GM19372 (cell line): ENCODE results near the gene KRTAP9-4.
"Not testable (repeated sequence)": the region's sequence is repeated elsewhere in the genome, so short reads cannot be mapped to it uniquely, and the experiment has no call there.

Experiments used
- ATAC-seq: cut with Tn5 transposase; IDR thresholded peaks from one replicate; pipeline ENCODE4 v1.9.1; 2021; ENCODE audit warnings: mild to moderate bottlenecking, low read depth, moderate library complexity; ENCODE audit not compliant: unreplicated experiment

KRTAP9-4 gene

GRCh38 chr17:41263212-41263611, 13.7 kb downstream of the KRTAP9-4 start:
- no peak for ATAC-seq

- no peak for ATAC-seq
Measured at GRCh38 chr17:41264599-41264998, 15.1 kb downstream of the KRTAP9-4 start.

DNA sequence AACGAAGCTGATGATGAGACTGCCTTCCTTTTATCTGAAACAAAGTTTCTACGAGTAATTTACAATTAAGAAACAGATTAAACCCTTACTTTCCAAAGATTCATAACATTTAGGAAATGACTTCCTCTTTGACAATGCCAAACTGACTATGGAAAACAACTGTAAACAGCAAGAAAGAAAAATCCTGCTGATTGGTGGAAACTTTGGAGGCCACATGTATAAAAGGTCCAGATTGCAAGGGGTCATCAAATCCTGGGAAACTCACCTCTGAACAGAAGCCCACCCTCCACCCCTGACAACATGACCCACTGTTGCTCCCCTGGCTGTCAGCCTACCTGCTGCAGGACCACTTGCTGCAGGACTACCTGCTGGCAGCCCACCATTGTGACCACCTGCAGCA, 15.6 kb downstream of the KRTAP9-4 start, which contains the start of gene KRTAP9-6:
Gene KRTAP9-6 (plus strand): TSS at position 301 of the 400 bp plus-strand sequence. CDS start 0 bp downstream, at position 301.
- ATAC-seq, result no peak

- ATAC-seq, result no peak
Measured at GRCh38 chr17:41267711-41268110, 18.2 kb downstream of the KRTAP9-4 start.

GRCh38 chr17:41271323-41271722, 21.8 kb downstream of the KRTAP9-4 start:
- ATAC-seq, result not testable (repeated sequence)

- ATAC-seq, result no peak
Measured at GRCh38 chr17:41271858-41272257, 22.4 kb downstream of the KRTAP9-4 start.

DNA sequence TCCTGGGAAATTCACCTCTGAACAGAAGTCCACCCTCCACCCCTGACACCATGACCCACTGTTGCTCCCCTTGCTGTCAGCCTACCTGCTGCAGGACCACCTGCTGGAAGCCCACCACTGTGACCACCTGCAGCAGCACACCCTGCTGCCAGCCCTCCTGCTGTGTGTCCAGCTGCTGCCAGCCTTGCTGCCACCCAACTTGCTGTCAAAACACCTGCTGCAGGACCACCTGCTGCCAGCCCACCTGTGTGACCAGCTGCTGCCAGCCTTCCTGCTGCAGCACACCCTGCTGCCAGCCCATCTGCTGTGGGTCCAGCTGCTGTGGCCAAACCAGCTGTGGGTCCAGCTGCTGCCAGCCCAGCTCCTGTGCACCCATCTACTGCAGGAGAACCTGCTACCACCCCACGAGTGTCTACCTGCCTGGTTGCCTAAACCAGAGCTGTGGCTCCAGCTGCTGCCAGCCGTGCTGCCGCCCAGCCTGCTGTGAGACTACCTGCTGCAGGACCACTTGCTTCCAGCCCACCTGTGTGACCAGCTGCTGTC, 26.2 kb downstream of the KRTAP9-4 start, which contains the start of gene KRTAP9-7:
Gene KRTAP9-7 (plus strand): TSS at position 51 of the 543 bp plus-strand sequence. CDS start 0 bp downstream, at position 51.
- ATAC-seq, result not testable (repeated sequence)

DNA sequence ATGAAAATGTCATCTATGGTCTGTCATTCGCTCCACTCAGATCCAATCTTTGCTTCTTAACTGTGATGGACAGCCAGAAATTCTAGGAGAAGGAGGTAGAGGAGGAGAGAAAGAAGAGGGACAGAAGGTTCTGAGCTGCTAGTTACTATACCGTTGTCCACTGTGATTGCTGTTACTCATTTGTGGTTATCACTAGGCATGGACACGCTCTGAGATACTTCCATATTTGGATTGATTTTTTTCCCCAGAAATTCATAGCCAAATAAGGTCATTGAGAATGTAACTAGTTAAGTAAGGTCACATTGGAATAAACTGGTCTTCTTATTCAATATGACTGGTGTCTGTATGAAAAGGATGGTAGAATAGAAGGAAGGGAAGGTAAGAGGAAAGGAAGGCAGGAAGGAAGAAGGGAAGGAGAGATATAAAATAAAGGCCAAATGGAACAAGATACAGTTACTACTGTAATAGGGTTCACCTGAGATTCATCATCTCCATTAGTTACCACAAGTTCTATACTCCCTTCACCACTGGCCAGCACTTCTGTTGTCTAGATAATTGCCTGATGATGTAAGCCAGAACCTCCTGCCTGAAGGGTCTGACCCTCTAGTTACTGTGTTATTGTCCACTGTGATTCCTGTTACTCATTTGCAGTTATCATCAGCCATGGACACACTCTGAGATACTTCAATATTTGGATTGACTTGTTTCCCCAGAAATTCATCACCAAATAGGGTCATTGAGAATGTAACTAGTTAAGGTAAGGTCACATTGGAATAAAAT, 28.9 kb downstream of the KRTAP9-4 start:
- no peak for ATAC-seq

DNA sequence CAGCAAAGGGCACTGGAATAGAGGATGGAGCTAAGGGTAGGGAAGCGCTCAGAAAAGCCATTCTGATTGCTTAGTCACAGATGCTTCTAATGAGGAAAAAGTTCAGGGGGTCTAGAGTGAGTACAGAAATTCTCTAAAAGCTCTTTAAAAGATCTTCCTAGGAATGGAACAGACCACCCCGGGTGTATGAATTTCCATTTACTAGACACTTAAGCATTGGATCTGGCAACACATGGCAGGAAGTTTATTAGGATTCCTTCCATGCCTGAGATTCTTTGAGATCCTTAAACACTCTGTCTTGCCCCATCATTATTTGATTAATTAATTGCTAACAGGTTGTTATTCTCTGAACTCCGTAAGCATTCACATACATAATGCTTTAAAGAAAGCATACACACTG, 34.6 kb downstream of the KRTAP9-4 start:
- no peak for ATAC-seq

DNA sequence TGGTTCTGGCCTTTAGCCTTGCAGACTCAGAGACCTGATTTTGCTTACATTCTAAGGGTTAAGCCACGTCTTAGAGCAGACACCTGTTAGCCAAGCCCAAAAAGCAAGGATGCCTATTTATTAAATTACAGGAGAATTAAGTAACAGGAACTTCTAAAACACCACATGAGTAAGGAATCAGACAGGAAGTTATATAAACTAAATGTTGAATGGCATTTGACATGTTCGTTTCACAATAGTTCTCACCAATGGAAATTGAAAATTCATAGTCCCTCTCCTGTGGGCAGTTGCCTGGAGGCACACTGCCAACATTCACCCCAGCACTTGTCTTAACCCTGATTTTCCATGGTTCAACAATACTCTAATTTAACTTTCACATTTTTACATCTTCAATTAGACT, 35.1 kb downstream of the KRTAP9-4 start:
- no peak for ATAC-seq

DNA sequence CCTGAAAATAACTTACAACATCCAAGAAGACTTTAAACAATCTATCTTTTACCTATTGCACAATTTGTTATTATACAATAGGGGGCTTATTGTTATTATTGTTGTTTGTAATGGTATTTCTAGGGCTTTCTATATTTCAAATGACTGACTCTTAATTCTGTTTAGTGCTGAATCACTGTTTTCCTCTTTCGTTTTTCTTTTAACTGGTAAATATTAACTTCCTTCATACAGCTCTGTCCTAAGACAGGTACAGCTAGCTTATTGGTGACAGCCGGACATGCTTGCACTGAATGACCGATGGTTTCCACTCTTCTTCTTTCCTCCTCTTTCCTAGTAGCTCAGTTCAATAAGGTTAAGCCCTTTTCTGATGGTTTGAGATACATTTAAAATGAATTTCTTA, 37.6 kb downstream of the KRTAP9-4 start:
- ATAC-seq, result no peak

DNA sequence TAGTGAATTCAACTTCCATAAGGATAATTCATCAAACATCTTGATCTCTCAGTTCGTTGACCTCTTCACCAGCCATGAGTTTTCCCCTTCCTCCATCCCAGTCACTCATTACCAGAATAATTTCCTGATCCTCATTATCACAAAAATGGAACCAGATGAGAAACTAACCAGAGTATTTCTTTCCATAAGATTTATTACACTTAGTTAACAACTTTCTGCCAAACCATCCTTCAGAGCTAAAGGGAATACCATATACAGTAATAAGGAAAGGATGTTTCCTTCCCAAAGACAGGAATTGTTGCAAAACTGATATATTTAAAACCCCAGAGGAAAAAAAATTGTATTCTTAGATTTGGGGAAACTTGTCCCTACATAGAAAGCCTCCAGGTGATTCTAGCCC, 44.5 kb downstream of the KRTAP9-4 start:
- ATAC-seq, result no peak

- ATAC-seq, result no peak
Measured at GRCh38 chr17:41296846-41297245, 47.4 kb downstream of the KRTAP9-4 start.

DNA sequence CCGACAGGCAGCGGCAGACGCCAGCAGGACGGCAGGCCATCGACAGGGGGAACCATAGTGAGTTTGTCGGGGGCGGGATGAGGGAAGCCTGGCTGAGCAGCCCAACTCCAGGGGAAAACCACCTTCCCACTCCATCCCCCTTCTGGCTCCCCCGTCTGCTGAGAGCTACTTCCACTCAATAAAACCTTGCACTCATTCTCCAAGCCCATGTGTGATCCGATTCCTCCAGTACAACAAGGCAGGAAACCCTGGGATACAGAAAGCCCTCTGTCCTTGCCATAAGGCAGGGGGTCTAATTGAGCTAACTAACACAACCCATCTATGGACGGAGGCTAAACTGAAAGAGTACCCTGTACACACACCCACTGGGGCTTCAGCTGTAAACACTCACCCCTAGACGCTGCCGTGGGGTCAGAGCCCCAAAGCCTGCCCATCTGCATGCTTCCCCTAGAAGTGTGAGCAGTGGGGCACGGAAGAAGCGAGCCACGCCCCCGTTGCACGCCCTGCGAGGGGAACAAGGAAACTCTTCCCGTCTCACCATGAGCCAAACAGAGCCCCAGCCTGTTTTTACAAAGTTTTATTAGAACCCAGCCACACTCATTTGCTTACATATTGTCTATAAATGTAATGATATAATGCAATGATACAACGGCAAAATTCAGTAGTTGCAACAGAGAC, 49.1 kb downstream of the KRTAP9-4 start:
- ATAC-seq, result no peak
